GM18519 (cell line): ENCODE results near the gene SLAMF8.
A peak's percentile ranks its signal among the peaks of the same experiment; 100 is the strongest.

Experiments
- ATAC-seq: cut with Tn5 transposase; IDR thresholded peaks from one replicate; pipeline ENCODE4 v1.9.1; 2021; ENCODE audit warnings: mild to moderate bottlenecking, moderate library complexity; ENCODE audit not compliant: unreplicated experiment, low FRiP score

SLAMF8 gene

DNA sequence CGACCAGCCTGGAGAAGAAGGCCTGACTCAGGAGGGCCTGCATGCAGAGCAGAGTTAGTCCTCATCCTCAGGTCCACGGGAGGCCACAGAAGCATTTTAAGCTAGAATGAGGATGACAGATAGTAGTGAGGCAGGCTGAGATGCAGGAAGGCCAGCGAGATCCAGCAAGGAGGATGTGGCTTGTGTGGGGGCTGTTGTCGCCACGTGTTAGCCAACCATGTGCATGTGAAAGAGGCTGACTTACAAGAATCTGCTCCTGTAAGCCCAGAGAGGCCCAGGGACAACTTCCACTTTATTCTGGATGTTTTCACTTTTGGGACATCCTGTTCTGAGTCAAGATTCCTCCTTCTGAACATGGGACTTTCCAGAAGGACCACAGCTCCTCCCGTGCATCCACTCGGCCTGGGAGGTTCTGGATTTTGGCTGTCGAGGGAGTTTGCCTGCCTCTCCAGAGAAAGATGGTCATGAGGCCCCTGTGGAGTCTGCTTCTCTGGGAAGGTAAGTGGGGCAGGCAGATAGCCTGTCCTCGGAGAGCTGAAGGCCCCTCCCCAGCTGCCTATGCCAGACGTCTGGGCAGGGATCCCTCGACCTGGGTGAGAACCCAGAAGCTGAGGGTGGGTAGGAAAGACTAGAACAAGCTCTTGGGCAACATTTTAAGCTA lies at the start of gene SLAMF8:
Gene SLAMF8 (plus strand): TSS at position 433 of the 661 bp plus-strand sequence. CDS start 26 bp downstream, at position 459.
- ATAC-seq = no peak

DNA sequence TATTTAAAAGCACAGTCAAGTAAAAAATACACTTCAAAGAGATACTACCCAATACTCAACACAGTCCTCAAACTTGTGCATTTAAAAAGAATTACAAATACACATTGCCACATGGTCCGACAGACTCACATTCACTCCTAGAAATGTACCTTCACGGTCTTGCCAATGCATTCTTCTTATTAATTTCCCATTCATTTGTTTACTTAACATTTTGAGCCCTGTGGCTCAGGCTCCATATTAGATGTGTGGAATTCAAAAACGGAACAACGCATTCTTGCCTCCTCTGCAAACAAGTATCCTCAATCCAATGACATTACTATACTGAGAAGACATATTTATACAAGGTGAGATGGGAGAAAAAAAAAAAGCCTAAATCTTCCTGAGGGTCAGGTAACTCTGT lies 48.4 kb upstream of the SLAMF8 start:
- ATAC-seq = no peak

GRCh38 chr1:159779403-159779851 lies 47.2 kb upstream of the SLAMF8 start:
- ATAC-seq = no peak

DNA sequence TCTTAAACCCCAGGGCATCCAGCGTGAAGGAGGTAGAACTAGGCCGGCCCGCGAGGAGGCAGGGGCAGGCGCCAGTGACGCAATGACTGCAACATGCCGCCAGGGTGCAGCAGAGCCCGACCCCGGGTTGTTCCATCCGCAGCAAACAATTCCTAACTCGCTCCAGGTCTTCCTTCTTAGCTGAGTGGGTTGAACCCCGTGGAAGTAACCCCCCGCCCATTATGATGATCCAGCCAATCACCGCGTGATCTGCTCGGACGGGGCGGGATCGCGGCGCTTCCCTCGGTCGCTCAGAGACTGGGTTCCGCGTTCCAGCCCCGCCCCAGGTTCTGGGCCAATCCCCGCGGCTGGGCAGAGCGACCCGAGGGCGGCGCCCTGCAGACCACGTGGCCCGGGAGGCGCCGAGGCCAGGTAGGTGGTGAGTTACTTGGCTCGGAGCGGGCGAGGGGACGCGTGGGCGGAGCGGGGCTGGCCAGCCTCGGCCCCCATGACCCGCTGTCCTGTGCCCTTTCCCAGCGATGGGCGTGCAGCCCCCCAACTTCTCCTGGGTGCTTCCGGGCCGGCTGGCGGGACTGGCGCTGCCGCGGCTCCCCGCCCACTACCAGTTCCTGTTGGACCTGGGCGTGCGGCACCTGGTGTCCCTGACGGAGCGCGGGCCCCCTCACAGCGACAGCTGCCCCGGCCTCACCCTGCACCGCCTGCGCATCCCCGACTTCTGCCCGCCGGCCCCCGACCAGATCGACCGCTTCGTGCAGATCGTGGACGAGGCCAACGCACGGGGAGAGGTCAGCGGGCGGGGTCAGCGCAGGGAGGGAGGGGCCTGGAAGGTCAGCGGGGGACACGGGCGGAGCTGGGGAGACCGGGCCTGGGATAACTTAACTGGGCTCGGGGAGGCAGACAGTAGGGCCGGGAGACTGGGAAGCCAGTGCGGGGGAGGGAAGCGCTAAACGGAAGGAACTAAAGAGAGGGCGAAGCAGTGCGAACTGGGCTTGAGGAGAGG lies 45.8 kb upstream of the SLAMF8 start, which contains the start of gene DUSP23:
Gene DUSP23 (plus strand): TSS at position 380 of the 1,000 bp plus-strand sequence. CDS start 139 bp downstream, at position 519.
- ATAC-seq = peak; percentile 94

GRCh38 chr1:159781992-159782391 lies 44.7 kb upstream of the SLAMF8 start:
- ATAC-seq = no peak

DNA sequence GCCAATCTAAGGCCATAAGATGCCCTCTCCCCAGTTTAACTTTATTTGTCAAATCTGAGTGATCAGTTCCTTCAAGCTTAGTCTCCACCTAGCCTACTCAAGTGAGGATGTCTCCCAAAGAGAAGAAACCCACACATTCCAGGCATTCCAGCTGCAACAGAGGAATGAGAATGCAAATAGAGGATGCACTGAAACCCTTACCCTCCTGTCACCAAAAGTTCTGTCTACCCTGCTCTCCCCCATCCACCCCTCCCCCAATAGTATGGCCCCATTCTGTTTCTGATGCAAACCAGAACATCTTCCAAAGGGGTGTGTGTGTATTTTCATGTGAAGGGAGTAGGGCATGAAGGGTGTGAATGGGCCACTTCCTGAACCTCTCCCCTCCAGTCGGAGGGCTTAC lies 42.9 kb upstream of the SLAMF8 start:
- no peak for ATAC-seq

DNA sequence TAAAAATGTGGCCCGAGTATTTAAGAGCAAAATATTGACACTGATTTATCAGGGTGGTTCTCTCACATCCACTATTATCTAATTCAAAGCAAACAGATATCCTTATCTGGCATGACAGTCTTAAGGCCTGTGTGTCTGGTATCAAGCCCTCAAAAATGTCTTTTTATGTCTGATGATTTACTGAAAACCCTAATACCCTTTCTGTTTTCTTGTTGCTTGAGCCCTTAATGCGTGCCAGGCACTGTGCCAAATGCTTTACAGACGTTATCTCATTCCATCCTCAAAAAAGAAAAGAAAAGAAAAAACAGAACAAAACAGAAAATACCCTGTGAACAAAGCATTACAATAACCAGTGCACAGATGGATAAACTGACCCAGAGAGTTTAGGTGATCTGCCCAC lies 40.2 kb upstream of the SLAMF8 start:
- ATAC-seq = no peak

DNA sequence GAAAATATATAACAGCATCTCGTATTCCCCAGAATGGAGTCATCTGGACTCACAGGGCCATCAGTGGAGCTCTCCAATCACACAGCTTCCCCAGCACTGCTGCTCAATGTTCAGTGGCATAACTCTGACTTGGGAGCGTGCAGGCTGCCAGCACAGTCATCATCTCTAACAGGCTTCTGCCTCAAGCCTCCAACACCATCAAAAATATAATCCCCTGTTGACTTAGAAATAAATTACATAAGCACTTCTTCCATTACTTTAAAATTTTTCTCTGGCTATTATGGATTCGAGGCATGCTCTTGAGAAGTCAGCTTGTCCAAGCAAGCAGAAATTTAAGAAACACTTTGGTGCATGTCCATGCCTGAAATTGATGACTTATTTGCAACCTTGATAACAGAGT lies 39.7 kb upstream of the SLAMF8 start:
- no peak for ATAC-seq

GRCh38 chr1:159790237-159790917 lies 36.3 kb upstream of the SLAMF8 start:
- no peak for ATAC-seq

- no peak for ATAC-seq
Measured at GRCh38 chr1:159791031-159791430, 35.6 kb upstream of the SLAMF8 start.

DNA sequence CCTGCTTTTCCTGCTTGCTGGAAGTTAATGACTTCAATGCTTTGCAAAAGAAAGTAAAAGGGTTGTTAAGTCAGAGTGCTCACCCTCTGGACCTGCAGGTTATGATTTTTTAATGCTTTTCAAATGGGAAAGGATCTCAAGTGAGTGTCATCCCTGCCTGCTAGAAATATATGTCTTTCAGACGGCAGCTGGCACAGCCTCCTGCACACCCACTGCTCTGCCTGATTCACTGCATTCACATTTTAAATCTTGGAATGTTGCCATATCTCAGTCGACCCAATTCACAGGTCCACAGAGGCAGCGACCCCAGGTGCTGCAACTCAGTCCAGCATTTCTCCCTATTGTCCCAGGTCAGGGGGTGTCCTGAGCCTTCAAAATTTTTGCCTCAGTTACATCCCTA lies 35.2 kb upstream of the SLAMF8 start:
- ATAC-seq = no peak

DNA sequence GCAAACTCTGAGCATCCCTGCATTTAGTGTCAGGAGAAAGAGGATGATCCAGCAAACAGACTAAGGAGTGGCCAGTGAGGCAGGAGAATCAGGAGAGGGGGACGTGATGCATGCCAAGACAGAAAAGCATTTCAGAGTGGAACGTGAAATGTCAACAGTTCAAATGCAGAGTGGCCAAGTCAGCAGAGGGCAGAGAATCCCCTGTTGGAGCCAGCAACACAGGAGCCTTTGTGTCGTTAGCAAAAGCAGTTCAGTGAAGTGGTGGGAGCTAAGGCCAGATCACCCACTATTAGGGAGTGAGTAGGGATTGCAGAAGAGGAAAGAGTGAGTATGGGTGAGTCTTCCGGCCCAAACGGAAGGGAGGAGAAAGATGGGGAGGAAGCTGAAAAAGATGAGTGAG lies 31.1 kb upstream of the SLAMF8 start:
- ATAC-seq = no peak

DNA sequence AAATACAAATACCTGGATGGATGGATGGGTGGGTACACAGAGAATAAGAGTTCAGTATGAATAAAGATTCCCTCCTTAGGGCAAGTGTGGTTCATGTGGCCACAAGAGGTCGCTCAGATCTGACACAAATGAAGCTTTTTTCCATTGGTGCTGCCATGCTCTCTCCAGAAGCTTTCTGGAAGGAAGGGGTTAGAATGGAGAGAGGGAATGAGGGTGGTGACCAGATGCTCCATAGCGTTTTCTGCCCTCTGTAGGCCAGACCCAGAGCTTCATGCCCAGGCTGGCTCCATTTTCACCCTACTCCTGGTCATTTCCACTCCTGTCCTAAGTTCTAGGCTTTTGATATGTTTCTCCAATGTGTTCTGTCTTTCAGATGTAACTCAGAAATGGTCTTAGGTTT lies 27.8 kb upstream of the SLAMF8 start:
- ATAC-seq = no peak

DNA sequence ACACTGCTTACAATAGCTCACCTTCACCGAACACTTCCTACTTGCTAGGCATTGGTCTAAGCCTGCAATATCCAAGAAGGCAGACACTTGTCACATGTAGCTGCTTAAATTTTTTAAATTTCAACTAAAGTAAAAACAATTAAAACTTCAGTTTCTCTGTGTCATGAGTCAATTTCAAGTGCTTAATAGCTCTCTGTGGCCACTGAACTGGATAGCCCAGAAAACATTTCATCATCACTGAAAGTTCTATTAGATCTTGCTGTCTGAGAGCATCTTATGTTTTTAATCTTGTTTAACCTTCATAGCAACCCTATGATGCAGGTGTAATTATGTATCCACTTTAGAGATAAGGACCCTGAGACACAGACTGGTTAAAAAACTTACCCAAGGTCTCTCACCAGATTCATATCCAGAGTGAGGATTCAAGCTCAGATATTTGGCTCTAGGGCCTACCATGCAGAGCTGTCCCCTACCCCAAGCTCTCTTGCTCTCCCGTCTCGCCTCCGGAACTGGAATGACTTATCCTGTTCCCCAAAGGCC lies 27.2 kb upstream of the SLAMF8 start:
- ATAC-seq = no peak

DNA sequence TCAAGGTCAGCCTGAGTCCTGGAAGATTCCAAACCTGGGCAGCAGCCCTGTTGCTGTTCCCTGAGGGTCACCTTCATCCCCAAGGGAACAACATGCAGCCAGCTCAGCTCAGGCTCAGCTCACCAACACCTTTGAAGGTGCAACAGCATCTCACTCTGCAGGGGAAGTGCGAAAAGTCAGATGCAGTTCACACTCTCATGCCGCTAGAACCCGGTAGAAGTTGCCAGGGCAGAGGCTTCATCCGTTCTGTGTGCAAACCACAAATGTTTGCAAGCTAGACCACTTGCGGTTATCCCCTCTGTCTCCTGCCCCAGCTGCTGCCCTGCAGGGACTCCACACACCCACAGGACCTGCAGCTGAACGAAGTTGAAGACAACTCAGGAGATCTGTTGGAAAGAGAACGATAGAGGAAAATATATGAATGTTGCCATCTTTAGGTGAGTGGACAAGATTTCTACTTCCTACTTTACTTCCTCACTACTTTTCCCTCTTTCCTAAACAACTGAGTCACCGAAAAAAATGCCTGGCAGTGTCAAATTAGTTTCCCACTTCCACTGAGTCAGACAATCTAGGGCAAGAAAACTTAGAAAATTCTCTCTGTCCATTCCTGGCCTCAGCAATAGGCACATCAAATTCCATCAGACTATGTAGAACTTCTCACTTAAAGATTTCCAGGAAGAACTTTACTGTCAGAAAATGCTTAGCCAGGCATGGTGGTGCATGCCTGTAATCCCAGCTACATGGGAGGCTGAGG lies 26.3 kb upstream of the SLAMF8 start:
- ATAC-seq = no peak

GRCh38 chr1:159802111-159802510 lies 24.6 kb upstream of the SLAMF8 start, which contains the start of gene FCRL6:
Gene FCRL6 (plus strand): TSS chr1:159802360. CDS start chr1:159802425, 65 bp downstream.
- no peak for ATAC-seq

DNA sequence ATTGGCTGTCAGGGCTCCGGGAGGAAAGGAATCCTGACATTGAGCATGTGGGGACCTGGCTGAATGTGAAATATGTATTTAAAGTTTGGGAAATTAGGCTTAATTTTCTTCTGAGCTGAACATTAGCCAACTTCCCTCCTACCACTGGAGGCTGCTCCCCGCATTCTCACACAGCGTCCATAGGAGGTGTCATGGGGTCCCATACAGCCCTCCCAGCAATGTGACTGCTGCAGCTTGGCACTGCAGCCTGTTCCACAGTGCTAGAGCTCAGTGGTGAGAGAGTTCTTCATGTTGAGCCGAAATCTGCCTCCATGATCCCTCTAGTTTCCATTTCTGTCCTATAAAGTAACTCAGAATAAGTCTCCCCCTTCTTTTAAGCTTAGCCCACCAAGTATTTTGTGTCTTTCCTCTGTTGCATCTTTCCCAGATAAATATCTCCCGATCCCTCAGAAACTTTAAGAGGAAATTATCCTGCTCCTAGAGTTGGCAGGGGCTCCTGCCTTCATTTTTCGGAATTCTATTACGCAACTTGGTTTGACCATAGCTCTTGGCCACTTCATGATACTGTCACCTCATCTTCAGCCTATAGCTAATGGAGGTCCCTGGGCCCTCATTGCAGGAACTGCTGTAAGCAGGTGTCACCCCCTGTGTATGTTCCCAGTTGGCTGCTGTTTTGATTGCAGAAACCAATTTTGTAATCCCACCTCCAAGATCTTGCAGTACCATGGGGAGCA lies 22.6 kb upstream of the SLAMF8 start:
- ATAC-seq = no peak

GRCh38 chr1:159804924-159805323 lies 21.7 kb upstream of the SLAMF8 start:
- no peak for ATAC-seq

DNA sequence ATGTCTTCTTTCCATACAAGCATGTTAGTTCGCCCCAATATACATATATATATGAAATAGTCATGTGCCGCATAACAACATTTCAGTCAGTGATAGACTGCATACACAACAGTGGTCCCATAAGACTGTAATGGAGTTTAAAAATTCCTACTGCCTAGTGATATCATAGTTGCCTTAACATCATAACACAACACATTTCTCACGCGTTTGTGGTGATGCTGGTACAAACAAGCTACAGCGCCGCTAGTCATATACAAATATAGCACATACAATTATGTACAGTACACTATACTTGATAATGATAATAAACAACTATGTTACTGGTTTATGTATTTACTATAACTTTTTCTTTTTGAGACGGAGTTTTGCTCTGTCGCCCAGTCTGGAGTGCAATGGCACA lies 10.7 kb upstream of the SLAMF8 start:
- ATAC-seq = no peak
